Fibroblast of gingiva (primary cell): ENCODE measurements around the gene LINC01488.

Source experiments
- DNase-seq: peaks from one replicate; pipeline ENCODE4 v3.0.0-alpha.2; 2011; ENCODE audit warnings: low read depth

LINC01488 gene

DNA sequence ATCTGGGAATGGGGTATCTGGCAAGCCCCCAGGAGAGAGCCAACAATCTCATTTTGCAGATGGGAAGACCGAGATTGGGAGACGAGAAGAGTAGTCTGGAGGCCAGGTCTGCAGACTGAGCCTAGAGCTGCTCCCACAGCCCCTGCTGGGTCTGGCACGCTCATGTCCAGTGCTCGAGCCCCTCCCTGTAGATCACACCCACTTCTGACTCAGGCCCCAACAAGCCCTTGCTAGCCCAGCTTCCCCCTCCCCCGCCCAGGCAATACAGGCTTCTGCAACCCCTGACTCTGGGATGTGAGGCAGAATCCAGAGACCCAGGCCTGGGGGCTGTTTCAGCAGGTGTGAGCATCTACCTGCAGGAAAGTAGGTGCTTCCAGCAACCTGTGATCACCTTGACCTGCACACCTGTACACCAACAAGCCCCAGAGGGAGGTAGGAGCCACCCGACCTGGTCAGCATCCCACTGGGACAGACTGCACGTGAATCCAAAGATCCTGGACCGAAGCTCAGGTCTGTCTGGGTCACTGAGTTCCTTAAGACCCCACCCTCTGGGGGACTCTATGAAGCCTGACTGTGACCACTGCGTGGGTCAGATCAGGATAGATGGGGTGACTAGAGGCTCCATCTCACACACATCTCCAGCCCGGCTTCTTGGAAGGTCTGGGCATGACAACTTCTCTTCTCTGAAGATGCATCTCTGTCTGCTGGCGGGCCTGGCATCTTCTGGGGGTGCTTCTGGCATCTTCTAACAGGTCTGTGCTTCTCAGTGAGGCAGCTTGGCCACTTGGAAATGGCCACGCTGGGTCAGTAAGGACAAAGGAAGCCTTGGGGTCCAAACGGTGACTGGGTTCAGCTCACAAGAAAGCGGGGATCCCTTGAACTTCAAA lies 29.3 kb downstream of the LINC01488 start:
- no peak for DNase-seq

DNA sequence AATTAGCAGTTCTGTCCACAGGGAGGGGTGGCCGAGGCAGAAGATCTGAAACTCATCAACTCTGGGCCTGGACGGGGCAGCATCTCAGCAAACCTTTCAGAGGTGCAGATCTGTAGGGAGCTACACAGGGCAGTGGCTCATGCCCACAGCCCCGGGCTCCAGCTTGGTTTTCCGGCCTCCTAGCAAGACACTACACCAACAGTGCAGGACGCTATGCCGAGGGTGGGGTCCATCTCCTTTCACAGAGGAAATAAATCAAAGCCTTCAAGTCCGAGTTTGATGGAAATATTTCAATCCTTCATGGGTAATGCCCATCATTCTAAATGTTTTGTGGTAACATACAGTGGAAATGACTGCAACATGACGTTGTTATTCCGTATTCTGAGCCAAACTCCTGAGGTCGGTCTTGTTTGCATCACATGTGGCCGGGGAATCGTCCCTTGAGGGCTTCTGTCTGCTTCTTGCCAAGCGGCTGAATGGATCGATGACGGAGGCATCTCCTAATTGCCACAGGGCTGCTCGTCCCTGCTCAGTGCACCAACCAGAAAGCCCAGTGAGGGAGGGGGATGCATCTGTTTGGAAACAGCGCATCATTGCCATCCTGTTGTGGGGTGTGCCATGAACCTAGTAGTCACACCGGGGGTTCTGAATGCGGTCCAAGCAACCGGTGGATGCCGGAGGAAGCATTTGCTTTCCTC lies 30.0 kb downstream of the LINC01488 start:
- DNase-seq, result peak; percentile 94

DNA sequence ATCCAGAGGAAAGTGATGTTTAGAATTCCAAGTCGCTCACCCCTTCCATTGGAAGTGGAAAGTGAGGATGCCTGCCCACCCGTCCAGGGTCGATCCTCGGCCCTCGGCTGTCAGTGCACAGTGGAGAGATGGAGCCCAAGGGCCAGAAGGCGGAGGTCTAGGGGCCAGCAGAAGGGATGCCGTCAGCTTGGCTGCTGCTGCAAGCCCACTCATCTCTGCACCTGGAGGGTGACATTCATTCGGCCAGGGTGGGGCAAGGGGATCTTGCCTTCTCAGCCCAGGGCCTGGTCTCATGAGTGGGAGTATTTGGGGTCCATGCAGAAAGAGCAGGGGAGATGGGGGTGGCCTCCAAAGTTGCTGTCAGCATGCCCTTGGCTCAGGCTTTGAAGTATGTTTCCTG lies 30.7 kb downstream of the LINC01488 start:
- no peak for DNase-seq

DNA sequence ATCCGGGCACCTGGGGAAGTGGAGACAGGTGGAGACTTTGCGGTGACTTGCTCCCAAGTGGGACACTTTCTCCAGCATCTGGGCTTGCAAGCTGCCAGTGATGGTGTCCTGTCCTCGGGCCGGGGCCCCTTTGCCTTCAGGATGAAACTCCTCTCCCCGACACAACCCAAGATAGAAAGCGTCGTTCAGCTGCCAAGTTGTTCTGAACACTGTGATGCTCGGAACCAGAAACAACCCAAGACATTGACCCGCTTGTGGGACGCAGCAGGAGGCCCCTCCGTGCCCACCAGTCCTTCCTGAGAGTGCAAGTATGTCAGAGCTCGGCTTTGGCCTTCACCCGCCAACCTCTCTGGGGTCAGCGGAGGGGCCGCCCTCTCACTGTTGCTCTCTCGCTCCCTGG lies 31.3 kb downstream of the LINC01488 start:
- no peak for DNase-seq

DNA sequence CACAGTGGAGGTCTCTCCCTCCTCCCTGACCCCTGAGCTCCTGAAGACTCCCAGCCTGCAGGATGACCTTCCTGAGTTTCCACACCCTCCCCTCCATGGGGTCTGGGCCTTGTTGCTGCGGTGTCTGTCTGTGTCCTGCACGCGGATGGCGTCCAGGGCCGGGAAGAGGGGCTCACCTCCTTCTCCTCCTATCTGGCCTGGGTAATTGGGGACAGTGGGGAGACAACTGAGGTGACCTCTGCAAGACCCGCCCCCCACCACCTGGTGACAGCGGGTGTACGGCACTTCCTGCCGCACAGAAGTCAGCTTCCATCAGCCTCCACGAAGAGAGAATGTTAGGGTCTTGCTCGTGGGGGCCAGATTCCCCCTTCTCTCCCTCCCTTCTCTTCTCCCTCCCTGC lies 31.7 kb downstream of the LINC01488 start:
- DNase-seq, result no peak

DNA sequence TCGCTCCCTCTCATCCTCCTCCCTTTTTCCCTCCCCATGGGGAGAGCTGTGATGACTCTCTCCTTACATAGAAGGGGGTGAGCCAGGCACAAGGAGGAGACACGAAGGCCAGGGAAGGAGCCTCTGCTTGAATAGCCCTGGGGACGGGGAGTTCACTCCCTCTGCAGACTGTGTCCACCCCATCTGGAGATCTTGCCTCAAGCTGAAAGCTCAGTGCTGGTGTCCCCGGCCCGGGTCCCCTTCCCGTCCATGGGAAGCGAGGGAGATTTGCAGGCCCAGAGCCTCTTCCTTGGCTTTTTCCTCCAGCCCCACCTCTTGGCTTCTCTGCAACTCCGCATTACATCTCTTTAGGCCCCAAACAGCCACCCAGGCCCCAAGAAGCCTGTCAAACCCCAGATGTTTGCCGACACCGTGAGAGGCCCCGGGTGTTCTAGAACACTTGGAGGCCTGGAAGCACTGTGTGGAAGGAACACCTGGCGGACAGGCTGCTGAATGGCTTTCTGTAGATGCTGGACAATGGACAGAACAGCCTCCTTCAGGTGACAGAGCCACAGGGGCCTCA lies 32.3 kb downstream of the LINC01488 start:
- no peak for DNase-seq

DNA sequence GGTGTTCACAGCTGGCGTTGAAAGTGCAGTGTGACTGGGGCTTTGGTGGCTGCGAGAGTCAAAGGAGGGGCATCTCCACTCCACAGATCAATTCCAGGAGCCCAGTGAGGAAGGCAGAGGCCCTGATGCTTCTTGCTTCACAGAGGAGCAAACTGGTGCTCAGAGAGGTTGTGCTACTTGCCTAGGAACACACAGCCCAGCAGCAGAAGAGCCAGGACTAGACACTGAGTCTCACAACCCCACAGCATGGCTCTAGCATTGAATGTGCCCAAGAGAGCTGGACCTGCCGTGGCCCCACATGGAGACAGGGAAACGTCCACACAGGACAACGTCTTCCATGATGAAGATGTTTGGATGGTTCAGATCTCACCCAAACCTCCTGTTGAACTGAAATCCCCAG lies 33.3 kb downstream of the LINC01488 start:
- no peak for DNase-seq

DNA sequence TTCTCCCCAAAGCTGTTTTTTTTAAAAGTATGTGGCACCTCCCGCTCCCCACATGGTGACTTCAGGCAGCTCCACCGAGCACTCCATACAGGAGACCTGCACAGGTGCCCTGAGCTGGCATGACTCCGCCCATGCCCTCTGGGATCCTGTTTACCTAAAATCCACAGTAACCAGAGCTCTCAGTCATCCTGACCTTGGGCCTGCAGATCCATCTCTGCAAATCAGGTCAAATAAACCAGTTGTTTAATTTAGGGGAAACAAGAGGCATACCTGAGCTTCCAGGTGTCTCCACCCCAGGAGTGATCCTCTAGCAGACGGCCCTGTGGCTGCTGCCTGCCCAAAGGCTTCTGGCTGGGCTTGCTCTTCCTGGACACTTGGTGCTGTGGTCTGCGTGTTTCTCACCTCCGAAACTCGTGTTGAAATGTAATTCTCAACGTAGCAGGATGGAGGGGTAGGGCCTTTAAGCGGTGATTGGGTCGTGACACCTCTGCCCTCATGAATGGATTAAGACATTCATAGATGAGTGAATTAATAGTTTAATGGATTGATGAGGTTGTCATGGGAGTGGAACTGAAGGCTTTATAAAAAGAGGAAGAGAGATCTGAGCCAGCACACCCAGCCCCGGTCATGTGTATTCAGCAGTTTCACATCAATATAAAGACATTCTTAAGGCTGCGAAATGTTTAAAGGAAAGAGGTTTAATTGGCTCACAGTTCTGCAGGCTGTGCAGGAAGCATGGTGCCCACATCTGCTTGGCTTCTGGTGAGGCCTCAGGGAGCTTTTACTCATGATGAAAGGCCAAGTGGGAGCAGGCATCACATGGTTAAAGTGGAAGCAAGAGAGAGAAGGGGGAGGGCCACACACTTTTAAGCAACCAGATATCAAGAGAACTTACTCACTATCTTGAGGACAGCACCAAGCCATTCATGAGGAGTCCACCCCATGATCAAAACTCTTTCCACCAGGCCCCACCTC lies 34.1 kb downstream of the LINC01488 start:
- DNase-seq, result no peak

DNA sequence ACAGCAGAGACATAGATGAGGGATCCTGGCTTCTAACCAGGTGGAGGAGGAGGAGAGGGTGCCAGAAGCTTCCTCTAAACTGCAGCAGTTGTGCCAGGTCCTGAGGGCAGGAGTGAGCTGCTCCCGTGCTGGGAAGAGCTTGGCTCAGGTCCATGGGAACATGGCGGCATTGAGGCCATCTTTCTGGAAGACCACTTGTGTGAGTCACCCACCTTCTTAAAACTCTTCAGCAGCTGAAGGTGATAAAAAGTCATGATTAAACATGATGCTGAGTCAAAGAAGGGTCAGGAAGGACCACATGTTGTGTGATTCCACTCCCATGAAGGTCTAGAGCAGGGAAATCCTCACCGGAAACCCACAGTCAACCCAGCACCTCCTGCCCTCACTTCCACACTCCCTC lies 35.1 kb downstream of the LINC01488 start:
- DNase-seq, result no peak

DNA sequence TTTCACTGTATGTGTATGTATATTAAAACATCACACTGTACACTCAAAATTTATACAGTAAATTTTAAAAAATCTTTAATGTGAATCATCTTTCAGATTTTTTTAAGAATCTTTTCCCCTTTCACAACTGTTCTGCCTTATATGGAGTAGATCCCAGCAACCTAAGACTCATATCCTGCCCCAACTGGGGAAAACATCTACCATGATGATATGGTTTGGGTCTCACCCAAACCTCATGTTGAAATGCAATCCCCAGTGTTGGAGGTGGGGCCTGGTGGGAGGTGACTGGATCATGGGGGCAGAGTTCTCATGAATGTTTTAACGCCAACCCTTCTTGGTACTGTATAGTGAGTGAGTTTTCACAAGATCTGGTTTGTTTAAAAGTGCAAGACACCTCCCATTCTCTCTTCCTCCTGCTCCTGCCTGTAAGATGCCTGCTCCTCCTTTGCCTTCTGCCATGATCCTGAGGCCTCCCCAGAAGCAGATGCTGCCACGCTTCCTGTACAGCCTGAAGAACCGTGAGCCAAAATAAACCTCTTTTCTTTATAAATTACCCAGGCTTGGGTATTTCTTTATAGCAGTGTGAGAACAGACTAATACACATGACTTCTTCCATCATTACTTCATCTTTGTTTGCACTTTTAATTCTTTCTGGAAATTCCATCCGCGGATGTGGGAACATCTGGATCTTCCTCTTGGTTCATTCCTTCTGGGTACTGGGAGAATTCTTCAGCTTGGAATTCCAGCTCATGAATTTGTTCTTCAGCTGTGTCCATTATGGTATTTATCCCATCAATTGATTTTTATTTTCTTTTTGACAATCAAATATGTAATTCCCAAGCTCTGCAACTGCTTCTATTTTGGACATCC lies 36.9 kb downstream of the LINC01488 start:
- DNase-seq, result peak; percentile 79

DNA sequence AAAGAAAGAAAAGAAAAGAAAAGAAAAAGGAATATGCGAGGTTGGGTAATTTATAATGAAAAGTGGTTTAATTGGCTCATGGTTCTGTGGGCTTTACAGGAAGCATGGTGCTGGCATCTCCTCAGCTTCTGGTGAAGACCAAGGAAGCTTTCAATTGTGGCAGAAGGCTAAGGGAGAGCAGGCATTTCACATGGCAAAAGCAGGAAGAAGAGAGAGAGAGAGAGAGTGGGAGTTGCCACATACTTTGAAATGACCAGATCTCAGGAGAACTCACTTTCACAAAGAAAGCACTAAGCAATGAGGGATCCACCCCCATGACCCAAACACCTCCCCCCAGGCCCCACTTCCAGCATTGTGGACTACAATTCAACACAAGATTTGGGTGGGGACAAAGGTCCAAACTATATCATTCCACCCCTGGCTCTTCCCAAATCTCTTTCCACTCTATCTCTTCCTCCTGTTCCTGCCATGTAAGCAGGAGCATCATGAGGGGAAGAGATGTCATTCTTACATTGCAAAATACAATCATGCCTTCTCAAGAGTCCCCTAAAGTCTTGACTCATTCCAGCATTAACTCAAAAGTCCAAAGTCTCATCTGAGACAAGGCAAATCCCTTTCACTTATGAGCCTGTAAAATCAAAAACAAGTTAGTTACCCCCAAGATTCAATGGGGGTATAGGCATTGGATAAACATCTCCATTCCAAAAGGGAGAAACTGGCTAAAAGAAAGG lies 38.9 kb downstream of the LINC01488 start:
- DNase-seq, result peak; percentile 21

DNA sequence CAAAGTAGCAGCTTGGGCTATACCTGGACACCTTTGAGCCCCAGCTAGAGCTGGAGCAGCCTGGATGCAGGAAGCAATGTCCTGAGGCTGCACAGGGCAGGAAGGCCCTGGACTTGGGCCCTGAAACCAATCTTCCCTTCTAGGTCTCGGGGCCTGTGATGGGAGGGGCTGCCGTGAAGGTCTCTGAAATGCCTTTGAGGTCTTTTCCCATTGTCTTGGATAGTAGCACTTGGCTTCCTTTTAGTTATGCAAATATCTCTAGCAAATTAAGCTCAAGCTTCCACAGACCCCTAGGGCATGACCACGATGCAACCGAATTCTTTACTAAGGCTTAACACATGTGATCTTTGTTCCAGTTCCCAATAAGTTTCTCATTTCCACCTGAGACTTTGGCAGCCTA lies 40.0 kb downstream of the LINC01488 start:
- DNase-seq, result no peak

DNA sequence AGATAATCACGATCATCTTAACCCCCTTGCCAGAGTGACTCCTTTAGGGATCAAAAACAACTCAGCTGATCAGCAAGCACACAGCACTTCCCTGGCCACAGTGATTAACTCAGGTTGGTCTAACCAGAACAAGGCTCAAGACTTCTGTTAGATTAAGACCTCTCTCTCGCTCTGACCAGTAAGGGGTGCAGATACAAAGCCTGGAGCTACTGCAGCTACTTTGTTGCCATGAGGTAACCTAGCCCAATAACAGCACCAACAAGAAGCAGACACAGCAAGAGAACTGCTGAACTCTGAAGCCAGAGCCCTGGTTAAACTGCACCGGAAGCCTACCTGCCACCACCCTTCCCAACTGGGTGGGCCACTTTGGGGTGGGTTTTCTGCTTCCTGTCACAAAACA lies 42.0 kb downstream of the LINC01488 start:
- no peak for DNase-seq

DNA sequence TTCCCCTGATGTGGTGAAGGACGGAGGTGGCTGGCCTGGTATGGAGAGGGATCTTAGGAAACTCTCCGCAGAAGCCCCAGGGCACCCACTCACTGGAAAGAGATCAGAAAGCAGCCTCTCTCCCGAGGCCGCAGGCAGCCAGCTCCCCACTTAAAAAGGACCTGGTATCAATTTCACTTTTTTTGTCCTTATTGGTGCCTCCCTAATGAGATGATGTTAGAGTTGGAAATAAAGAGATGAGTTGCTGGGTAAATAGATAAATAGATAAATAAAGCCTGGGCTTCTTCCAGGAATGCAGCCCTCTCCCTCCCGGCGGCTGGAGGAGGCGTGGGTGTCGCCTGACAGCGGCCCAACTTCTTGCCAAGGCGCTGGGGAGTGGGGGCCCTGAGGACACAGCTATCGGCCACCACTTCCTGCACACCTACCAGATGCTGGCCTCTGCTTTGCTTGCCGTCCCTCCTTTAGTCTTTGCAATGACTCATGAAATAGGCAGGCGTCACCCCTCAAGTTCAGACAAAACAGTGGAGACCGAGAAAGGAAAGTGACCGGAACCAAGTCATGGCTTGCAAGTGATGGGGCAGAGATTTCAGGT lies 42.9 kb downstream of the LINC01488 start:
- DNase-seq, result peak; percentile 51

DNA sequence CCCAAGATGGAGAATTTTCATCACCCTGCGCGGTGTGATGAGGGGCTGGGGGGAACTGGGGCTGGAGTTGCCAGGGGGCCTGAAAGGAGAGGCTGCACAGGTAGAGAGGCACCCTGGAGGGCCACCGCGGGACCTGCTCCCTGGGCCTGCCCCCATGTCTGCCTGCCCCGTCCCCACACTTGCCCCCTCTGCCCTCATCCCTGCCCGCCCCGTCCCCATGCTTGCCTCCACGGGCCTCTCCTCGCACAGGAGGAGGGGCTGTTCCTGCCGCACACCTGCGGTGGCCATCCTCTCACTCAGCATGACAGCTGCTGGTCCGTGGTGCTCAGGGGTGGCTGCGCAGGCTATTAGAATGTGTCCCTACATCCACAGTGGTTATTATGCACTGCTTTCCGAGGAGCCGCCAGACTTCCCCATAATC lies 43.5 kb downstream of the LINC01488 start:
- DNase-seq, result no peak

DNA sequence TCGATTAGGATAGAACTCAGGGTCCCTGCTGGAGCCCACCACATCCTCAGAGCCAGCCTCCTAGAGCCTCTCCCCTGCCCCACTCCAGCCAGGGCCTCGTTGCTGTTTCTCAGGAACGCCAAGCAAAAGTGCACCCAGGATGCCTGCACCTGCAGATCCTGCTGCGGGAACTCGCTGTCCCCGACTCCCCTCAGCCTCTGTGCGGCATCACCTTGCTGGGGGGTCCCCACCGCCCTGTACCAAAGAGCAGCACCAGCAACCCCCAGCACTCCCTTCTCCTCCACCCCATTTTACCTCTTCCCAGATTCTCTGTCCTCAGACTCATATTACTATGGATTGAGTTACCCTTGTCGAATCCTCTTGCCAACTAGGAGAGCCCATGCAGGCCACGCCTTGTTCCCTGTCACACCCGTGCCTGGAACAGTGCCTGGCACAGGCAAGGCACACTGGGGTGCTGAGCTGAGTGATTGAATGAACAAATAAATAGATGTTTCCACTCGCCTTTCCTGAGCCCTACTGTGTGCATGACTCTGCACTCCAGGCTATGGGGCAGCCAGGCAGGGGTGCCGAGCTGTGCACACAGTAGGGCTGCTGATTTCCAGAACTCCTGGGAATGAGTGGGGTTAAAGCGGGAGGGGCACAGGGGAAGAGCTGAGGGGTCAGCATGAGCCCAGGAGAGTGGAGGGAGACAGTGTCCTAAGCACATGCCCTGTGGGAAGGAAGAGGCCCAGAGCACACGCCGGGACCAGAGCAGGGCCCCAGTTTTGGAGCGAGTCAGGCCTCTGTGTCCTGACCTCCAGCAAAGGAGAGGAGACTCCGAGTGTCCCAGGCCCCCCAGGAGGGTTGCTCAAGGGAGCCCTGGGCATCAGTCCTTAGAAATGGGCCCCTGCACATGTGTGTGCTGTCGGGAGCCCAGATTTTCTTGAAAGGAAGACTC lies 44.3 kb downstream of the LINC01488 start:
- DNase-seq, result no peak

DNA sequence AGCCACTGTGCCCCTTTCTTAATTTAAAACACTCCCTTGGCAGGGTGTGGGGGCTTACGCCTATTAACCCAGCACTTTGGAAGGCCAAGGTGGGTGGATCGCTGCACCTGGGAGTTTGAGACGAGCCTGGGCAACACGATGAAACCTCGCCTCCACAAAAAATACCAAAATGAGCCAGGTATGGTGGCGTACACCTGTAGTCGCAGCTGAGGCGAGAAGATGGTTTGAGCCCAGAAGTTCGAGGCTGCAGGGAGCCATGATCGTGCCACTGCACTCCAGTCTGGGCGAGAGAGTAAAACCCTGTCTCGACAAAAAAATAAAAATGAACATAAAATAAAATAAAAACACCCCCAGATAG lies 45.0 kb downstream of the LINC01488 start:
- DNase-seq, result no peak

DNA sequence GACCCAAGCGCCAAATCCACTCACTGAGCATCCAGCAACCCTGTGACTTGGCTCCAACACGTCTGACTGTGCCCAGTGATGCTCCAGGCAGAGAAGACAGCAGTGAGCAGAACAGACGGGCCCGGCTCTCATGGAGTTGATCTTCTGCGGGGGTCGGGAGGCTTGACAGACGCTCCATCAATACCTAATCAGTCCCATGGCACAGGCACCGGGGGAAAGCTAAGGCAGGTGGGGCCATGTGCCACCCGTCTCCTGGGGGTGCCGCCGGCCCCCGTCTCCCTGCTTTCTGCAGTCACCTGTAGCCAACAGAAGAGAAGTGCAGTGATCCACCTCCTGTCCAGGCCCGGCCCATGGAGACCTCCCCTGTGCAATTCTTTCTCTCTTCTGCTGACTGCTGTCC lies 47.5 kb downstream of the LINC01488 start:
- no peak for DNase-seq
